Heart right ventricle (tissue), 16 donors: ENCODE data around the gene KNCN. TPM values are rescaled to one million over a fixed set of nuclear protein-coding genes. Genes with fewer than 3 reads are reported as not detected.

ENCODE experiments used
- ATAC-seq, 8 donors: fragments of 200-7000 bp; cut with Tn5 transposase; one replicate each; pipeline ENCODE4 v1.9.1; 2020; ENCODE audit warnings: mild to moderate bottlenecking in 8 of 8, moderate library complexity in 8 of 8, moderate number of reproducible peaks in 1 of 8
- DNase-seq, 2 donors: peaks; one replicate each; pipeline ENCODE4 v3.0.0-alpha.2; 2020
- H3K27ac ChIP-seq, 10 donors: fragments of 200-600 bp; sonication (generic) in 2 of 10; one replicate each; pipeline versions ENCODE4 v1.5.0 to v1.8.0; 2020 to 2022; ENCODE audit warnings: mild to moderate bottlenecking in 3 of 10
- H3K27me3 ChIP-seq, 7 donors: fragments of 200-600 bp; one replicate each; pipeline ENCODE4 v1.8.0; 2021 to 2022; ENCODE audit warnings: mild to moderate bottlenecking in 2 of 7
- H3K36me3 ChIP-seq, 9 donors: fragments of 200-600 bp; sonication (generic) in 1 of 9; one replicate each; pipeline versions ENCODE4 v1.5.0 to v1.8.0; 2020 to 2022; ENCODE audit warnings: mild to moderate bottlenecking in 2 of 9
- H3K4me1 ChIP-seq, 9 donors: fragments of 200-600 bp; sonication (generic) in 1 of 9; one replicate each; pipeline versions ENCODE4 v1.5.0 to v1.8.0; 2020 to 2022; ENCODE audit warnings: mild to moderate bottlenecking in 4 of 9
- H3K4me3 ChIP-seq, 10 donors: fragments of 200-600 bp; sonication (generic) in 2 of 10; one replicate each; pipeline versions ENCODE4 v1.5.0 to v1.8.0; 2020 to 2022; ENCODE audit warnings: mild to moderate bottlenecking in 7 of 10, moderate library complexity in 2 of 10
- H3K9me3 ChIP-seq, 11 donors: fragments of 200-600 bp in 10 of 11; sonication (generic) in 2 of 11; one replicate each; pipeline versions ENCODE4 v1.5.0 to v1.8.0; 2013 to 2022; ENCODE audit warnings: mild to moderate bottlenecking in 2 of 11, control low read depth in 1 of 11, moderate library complexity in 1 of 11
- WGBS, 2 donors: extraction: QIAGEN DNeasy Blood & Tissue Kit; methylation state at CpG; one replicate each; pipeline ENCODE4 v1.1.7; 2013; ENCODE audit warnings: inconsistent platforms in 1 of 2; 5-methylcytosine and 5-hydroxymethylcytosine counted together
- intact Hi-C, 10 donors: fragments of 100-400 bp; cut with DNase I; formaldehyde crosslinking; loops; one replicate each; pipeline versions ENCODE4 v1.11.1 to v1.14.2; 2022
- polyA plus RNA-seq, 2 donors: library from polyadenylated mRNA; stranded (reverse); fragments of 200-250 nt; gene quantifications; one replicate each; pipeline ENCODE4 v1.2.3, GENCODE V29; 2013
- total RNA-seq, 10 donors: library from RNA; stranded (reverse); fragmentation: NEBNext Ultra II Directional in 3 of 10; extraction: Animal tissue kit (Norgen Biotek cat#: 25700) in 3 of 10; gene quantifications; one replicate each; pipeline versions ENCODE4 v1.2.1 to v1.2.4, GENCODE V29; 2021 to 2023
- TF ChIP-seq, protein P1 (sequence below), 9 donors: fragments of 200-600 bp; sonication (generic) in 2 of 9; IDR thresholded peaks; one replicate each; pipeline versions ENCODE4 v1.5.0 to v1.8.0; 2021 to 2022; ENCODE audit warnings: antibody characterized with exemption in 9 of 9, mild to moderate bottlenecking in 5 of 9, moderate library complexity in 1 of 9
- donor health status: Arrhythmogenic right ventricular cardiomyopathy.
- donor health status: ischemic (EF 13 %, LVEDD 7.1; RV severe dilation, severe dysfunction).
- donor health status: healthy with polysubstance abuse.
- donor health status: DM: no; HTN: yes; CAD: no.
- donor health status: DM: no; HTN: no; CAD: no.
- donor health status: ischemic (EF 25% LVEDD 6.9; RV normal size, moderate dysfunction).
- donor health status: ischemic (EF 25% LVEDD 5.7; RV mildly dilated, moderate dysfunction).
- donor health status: healthy.
- donor health status: DM: yes; HTN: yes; CAD: no.
- donor health status: Ischemic cardiomyopathy.
- donor health status: ischemic (EF 35%, LVEDD 5.7; RV mildly dilated, moderate dysfunction).
- donor health status: nonischemic (EF 11% LVEDD 7.7; RV severe dilation, severe dysfunction).
- donor health status: DM: yes; HTN: yes; CAD: no.
- donor health status: PGD.
- donor health status: ischemic (EF 29% LVEDD 5.4; RV normal size, mild dysfunction).
- donor health status: nonischemic (EF 23%, LVEDD 6.1; RV moderate dilation, normal function).

Gene KNCN
- total and polyA plus RNA-seq, 12 donors = not detected

DNA sequence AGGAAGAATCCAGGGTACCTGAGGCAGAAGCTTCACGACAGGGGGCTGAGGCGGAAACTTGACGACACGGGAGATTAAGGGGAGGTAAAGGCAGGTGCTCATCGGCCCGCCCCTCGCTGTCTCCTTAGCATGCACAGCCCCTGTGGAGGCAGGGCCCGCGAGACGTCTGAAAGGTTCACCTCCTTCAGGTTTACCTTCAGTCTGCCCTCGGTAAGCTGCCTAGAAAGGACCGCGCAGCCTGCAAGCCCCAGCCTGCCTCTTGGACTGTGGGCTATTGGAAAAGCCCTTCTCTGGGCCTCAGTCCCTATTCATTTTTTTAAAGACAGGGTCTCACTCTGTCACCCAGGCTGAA lies 28.5 kb downstream of the KNCN start:
- Histone ChIP-seq H3K4me1 (peaks cover 0 to 17% (median 4%) of the 10 kb centered on the region in 9 donors), H3K27me3 (peaks cover 0 to 62% (median 53%) of the 10 kb centered on the region in 7 donors), H3K9me3 (no peaks in the 10 kb centered on the region), H3K27ac (no peak overlapping the region), H3K4me3 (no peak overlapping the region), H3K36me3 (no peaks in the 10 kb centered on the region)
- intact Hi-C loops = loop anchor here in 1 of 10 donors (5.0 kb wide), 1 partner anchor 36 kb away; the partner anchor contains the start of gene DMBX1
- DNase-seq (no peak), ATAC-seq (no peak)
- TF ChIP-seq, protein P1, sequence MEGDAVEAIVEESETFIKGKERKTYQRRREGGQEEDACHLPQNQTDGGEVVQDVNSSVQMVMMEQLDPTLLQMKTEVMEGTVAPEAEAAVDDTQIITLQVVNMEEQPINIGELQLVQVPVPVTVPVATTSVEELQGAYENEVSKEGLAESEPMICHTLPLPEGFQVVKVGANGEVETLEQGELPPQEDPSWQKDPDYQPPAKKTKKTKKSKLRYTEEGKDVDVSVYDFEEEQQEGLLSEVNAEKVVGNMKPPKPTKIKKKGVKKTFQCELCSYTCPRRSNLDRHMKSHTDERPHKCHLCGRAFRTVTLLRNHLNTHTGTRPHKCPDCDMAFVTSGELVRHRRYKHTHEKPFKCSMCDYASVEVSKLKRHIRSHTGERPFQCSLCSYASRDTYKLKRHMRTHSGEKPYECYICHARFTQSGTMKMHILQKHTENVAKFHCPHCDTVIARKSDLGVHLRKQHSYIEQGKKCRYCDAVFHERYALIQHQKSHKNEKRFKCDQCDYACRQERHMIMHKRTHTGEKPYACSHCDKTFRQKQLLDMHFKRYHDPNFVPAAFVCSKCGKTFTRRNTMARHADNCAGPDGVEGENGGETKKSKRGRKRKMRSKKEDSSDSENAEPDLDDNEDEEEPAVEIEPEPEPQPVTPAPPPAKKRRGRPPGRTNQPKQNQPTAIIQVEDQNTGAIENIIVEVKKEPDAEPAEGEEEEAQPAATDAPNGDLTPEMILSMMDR (IDR thresholded peaks at IDR 0.05) = no peak
- 65 to 66% methylated on average over 13 of the region's 13 CpGs for whole genome bisulfite sequencing, 2 donors

- WGBS, 2 donors = 32 to 47% methylated on average over 16 of the region's 16 CpGs
- Histone ChIP-seq H3K36me3 (no peaks in the 10 kb centered on the region), H3K27me3 (peaks cover 0 to 63% (median 54%) of the 10 kb centered on the region in 7 donors), H3K27ac (no peak overlapping the region), H3K9me3 (no peaks in the 10 kb centered on the region), H3K4me3 (no peak overlapping the region), H3K4me1 (peaks cover 0 to 17% (median 4%) of the 10 kb centered on the region in 9 donors)
- TF ChIP-seq, protein P1 (IDR thresholded peaks at IDR 0.05) = no peak
- no peak for DNase-seq
- intact Hi-C loops = loop anchor here in 1 of 10 donors (5.0 kb wide), 1 partner anchor 35 kb away; the partner anchor contains the start of gene DMBX1
- ATAC-seq = peak in 4 of 8 donors; percentile 9 to 71 (median 18)
Measured at GRCh38 chr1:46522184-46522968, 29.1 kb downstream of the KNCN start.

- Histone ChIP-seq H3K9me3 (no peaks in the 10 kb centered on the region), H3K27ac (no peak overlapping the region), H3K27me3 (peaks cover 0 to 62% (median 54%) of the 10 kb centered on the region in 7 donors), H3K4me1 (peaks cover 0 to 17% (median 4%) of the 10 kb centered on the region in 9 donors), H3K36me3 (no peaks in the 10 kb centered on the region), H3K4me3 (no peak overlapping the region)
- WGBS, 2 donors = 70 to 82% methylated on average over 2 of the region's 2 CpGs
- intact Hi-C loops = loop anchor here in 1 of 10 donors (5.0 kb wide), 1 partner anchor 34 kb away; the partner anchor contains the start of gene DMBX1
- DNase-seq (no peak), ATAC-seq (no peak)
- TF ChIP-seq, protein P1 (IDR thresholded peaks at IDR 0.05) = no peak
Measured at GRCh38 chr1:46521414-46521813, 30.0 kb downstream of the KNCN start.

- WGBS, 2 donors = 48 to 50% methylated on average over 15 of the region's 15 CpGs
- peaks cover 0 to 17% (median 4%) of the 10 kb centered on the region in 9 donors for H3K4me1 ChIP-seq
- no peak for DNase-seq
- no peak overlapping the region for H3K4me3 ChIP-seq
- TF ChIP-seq, protein P1 (IDR thresholded peaks at IDR 0.05) = no peak
- peak in 1 of 8 donors; percentile 73 for ATAC-seq
- H3K27me3 ChIP-seq = peaks cover 0 to 62% (median 52%) of the 10 kb centered on the region in 7 donors
- no peaks in the 10 kb centered on the region for H3K9me3 ChIP-seq
- intact Hi-C loops = loop anchor here in 1 of 10 donors (5.0 kb wide), 1 partner anchor 33 kb away; the partner anchor contains the start of gene DMBX1
- no peaks in the 10 kb centered on the region for H3K36me3 ChIP-seq
- no peak overlapping the region for H3K27ac ChIP-seq
Measured at GRCh38 chr1:46520063-46520911, 31.2 kb downstream of the KNCN start.
